Body of pancreas (tissue), 4 donors: ENCODE results near the gene SLC5A10. TPM values are rescaled to one million over a fixed set of nuclear protein-coding genes. Genes with fewer than 3 reads are reported as not detected.
A peak's percentile ranks its signal among the peaks of the same experiment; 100 is the strongest.

Source experiments
- ATAC-seq: fragments of 150-250 bp; one replicate; pipeline ENCODE4 v1.9.1; 2016
- DNase-seq, 4 donors: peaks; one replicate each; pipeline ENCODE4 v3.0.0-alpha.2; 2019
- H3K27ac ChIP-seq, 4 donors: fragments of 200-600 bp; sonication (generic); 1 replicate in 3 of 4; 2 replicates in 1 of 4; pipeline versions ENCODE4 v1.5.1 to v1.6.1; 2016 to 2019; ENCODE audit warnings: mild to moderate bottlenecking in 1 of 4, mixed read lengths in 1 of 4, moderate library complexity in 1 of 4
- H3K27me3 ChIP-seq, 2 donors: fragments of 200-600 bp; sonication (generic); one replicate each; pipeline ENCODE4 v1.6.0; 2016; ENCODE audit warnings: mild to moderate bottlenecking in 1 of 2
- H3K36me3 ChIP-seq, 2 donors: fragments of 200-600 bp; sonication (generic); replicated peaks in 1 of 2; 2 replicates each; pipeline ENCODE4 v1.5.1; 2016; ENCODE audit warnings: low read depth in 2 of 2; ENCODE audit not compliant: insufficient read depth in 1 of 2
- H3K4me1 ChIP-seq: fragments of 200-600 bp; sonication (generic); one replicate; pipeline ENCODE4 v1.6.0; 2016
- H3K4me3 ChIP-seq, 2 donors: fragments of 200-600 bp; sonication (generic); 1 replicate in 1 of 2; 2 replicates in 1 of 2; pipeline ENCODE4 v1.5.1; 2016 to 2019
- H3K9me3 ChIP-seq, 3 donors: fragments of 200-600 bp; sonication (generic); 1 replicate in 2 of 3; 2 replicates in 1 of 3; pipeline ENCODE4 v1.5.1; 2016
- POLR2A ChIP-seq, 3 donors: fragments of 450-650 bp; IDR thresholded peaks; one replicate each; pipeline ENCODE4 v1.6.1; 2016; ENCODE audit warnings: antibody characterized with exemption in 3 of 3, mild to moderate bottlenecking in 2 of 3
- WGBS, 2 donors: methylation state at CpG; one replicate each; pipeline ENCODE4 v1.1.5; 2017; 5-methylcytosine and 5-hydroxymethylcytosine counted together
- intact Hi-C: fragments of 100-400 bp; cut with DNase I; formaldehyde crosslinking; loops from one replicate; pipeline ENCODE4 v1.15.1; 2023
- total RNA-seq, 2 donors: library from RNA; depleted of rRNA; stranded (reverse); fragments of >200 nt; gene quantifications; one replicate each; pipeline ENCODE4 v1.1.0, GENCODE V29; 2016
- TF ChIP-seq, protein P1 (sequence below), 7 experiments: fragments of 450-650 bp in 4 of 7; fragments of 200-600 bp in 3 of 7; sonication (generic) in 3 of 7; IDR thresholded peaks; one replicate each; pipeline ENCODE4 v1.5.1; 2016 to 2019; ENCODE audit warnings: antibody characterized with exemption in 7 of 7

The SLC5A10 gene
- total RNA-seq, 2 donors from 2014 or later = not detected

DNA sequence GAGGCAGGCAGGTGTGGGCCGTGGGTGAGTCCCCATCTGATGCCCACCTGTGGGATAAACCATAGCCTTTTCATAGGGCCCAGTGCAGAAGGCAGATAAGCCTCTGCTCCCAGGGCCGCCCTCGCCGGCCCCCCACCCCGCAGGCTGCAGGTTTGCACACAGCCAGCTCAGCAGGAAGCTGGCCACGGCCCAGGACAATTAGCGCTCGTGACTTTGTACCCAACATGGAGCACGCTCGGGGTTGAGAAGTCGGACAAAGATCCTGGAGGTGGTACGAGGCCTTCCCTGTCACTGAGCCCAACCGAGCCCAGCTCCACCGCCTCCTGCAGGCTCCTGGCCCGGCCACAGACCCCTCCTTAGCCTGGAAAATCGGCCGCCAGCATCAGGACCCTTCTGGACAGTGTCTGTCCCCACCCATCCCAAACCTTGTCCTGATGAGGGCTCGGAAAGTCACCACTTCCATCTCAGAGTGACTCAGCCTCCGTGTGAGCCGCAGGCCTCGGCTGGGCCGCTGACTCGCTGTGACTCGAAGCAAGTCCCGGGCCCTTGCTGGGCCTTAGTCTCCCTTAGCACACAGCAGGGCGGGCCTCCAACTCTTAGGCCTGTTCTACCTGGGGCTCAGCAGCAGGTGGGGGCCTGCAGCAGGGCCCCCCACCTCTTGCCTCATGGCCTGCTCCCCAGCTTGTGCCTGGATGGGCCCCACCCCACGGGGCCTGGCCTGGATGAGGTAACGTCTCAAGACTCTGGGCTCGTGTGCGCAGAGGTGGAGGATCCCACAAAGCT is 29.9 kb downstream of the SLC5A10 start:
- DNase-seq = peak; percentile 64 to 85 (median 82)
- peak; percentile 84 for ATAC-seq
- no peaks in the 10 kb centered on the region for H3K27me3 ChIP-seq

DNA sequence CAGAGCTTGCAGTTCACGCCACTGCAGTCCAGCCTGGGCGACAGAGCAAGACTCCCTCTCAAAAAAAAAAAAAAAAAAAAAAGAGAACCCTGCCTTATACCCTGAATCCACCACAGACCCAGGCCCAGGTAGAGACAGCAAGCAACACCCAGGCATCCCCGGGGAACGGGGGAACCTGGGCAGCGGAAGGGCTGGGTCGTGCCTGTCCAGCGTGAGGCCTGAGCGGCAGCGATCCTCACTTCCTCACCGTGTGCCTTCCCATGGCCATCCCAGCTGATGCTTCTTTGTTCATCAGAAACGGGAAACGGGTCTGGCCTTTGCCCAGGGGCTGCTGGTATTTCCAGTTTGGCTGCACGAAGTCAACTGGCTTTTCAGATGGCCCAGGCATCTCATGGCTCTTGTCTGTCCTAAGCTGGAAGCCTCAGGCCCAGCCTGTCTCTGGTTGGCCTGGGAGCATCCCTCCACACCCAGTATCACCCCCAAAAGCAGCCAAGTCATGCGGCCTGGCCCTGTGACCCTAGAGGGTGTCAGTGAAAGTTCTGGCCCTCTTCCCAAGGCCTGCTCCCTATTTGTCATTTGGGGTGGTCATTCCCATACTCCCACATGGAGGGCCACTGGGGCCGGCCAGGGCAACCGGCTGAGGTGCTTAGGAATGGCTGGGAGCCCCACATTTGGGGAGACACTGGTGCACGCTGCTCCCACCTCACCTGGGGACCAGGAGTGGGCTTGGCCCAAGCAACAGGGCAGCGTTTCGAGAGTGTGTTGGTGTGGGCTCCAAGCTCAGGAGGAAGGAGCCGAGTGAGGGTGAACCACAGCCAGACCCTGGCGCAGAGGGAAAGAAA is 32.5 kb downstream of the SLC5A10 start:
- Histone ChIP-seq H3K36me3 (no peaks in the 10 kb centered on the region), H3K4me1 (peaks cover 54% of the 10 kb centered on the region), H3K27me3 (no peaks in the 10 kb centered on the region), H3K4me3 (no peak overlapping the region), H3K27ac (peak overlapping the region in 3 of 4 donors; percentile 69 to 76 (median 74)), H3K9me3 (no peaks in the 10 kb centered on the region)
- intact Hi-C loops = no loop called here
- no peak for TF ChIP-seq POLR2A (IDR thresholded peaks at IDR 0.05)
- TF ChIP-seq, protein P1, sequence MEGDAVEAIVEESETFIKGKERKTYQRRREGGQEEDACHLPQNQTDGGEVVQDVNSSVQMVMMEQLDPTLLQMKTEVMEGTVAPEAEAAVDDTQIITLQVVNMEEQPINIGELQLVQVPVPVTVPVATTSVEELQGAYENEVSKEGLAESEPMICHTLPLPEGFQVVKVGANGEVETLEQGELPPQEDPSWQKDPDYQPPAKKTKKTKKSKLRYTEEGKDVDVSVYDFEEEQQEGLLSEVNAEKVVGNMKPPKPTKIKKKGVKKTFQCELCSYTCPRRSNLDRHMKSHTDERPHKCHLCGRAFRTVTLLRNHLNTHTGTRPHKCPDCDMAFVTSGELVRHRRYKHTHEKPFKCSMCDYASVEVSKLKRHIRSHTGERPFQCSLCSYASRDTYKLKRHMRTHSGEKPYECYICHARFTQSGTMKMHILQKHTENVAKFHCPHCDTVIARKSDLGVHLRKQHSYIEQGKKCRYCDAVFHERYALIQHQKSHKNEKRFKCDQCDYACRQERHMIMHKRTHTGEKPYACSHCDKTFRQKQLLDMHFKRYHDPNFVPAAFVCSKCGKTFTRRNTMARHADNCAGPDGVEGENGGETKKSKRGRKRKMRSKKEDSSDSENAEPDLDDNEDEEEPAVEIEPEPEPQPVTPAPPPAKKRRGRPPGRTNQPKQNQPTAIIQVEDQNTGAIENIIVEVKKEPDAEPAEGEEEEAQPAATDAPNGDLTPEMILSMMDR (IDR thresholded peaks at IDR 0.05) = no peak
- WGBS, 2 donors = 81 to 93% methylated on average over 12 to 21 of the region's 21 CpGs
- ATAC-seq = no peak
- DNase-seq = no peak

More for the DNA sequence above, 29.9 kb downstream of the SLC5A10 start:
- 55 to 75% methylated on average over 10 to 29 of the region's 30 CpGs for WGBS, 2 donors
- intact Hi-C loops = no loop called here
- no peak for TF ChIP-seq POLR2A (IDR thresholded peaks at IDR 0.05)
- H3K9me3 ChIP-seq = no peaks in the 10 kb centered on the region
- peaks cover 35% of the 10 kb centered on the region for H3K4me1 ChIP-seq
- H3K4me3 ChIP-seq = no peak overlapping the region
- H3K36me3 ChIP-seq = peaks cover 0 to 9% of the 10 kb centered on the region in 2 donors
- peak overlapping the region; percentile 55 to 83 (median 80) for H3K27ac ChIP-seq

DNA sequence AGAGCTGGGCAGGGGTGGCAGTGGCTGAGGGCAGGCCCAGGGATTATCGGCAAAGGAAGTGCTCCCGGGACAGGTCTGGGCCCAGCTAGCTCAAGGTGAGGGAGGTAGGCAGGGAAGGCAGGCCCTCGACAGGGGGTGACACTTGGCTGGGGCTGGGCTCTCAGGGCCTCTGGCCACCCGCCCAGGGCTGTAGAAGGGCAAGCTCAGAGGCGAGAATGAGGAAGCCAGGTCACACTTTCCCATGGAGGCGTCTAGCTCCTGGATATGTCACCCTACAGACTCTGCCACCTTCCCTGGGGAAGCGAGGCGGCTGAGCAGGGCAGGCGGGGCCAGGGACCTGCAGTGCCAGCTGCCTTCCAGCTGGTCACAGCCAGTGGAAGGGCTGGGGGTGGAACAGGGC is 33.5 kb downstream of the SLC5A10 start:
- intact Hi-C loops = no loop called here
- WGBS, 2 donors = 55 to 74% methylated on average over 5 to 9 of the region's 9 CpGs
- DNase-seq = peak; percentile 49 to 67 (median 58)

DNA sequence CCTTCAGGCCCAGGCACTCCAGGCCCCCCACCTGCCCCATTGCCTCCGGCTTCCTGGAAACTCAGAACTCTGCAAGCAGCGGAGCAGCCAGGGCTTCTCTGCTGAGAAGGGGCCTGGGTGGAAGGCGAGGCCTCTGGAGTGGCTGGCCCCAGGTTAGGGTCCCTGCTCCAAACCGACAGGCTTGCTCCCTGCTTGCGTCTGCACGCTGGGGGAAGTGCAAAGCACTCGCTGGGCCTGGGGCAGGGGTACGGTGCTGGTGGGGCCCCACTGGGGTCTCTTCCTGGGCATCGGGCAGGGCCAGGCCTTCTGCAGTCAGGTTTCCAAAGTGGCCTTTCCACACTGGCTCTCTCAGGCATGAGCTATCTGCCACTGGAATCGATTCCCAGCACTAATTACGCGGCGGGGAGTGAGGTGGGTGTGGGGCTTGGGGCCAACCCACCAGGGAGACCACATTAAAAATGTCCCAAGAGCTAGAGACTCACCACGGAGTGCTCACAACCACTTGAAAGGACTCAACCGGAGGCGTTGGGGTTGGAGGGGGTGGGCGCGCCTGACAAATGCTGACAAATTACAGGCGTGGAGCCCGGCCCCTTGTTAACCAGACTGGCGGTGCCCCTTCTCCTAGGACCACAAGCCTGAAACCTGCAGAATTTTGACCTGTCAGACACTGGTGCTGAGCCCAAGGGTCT is 34.7 kb downstream of the SLC5A10 start:
- DNase-seq = no peak
- Histone ChIP-seq H3K4me1 (peaks cover 43% of the 10 kb centered on the region), H3K27ac (peak overlapping the region in 3 of 4 donors; percentile 69 to 76 (median 74)), H3K9me3 (no peaks in the 10 kb centered on the region), H3K36me3 (no peaks in the 10 kb centered on the region), H3K27me3 (no peaks in the 10 kb centered on the region), H3K4me3 (no peak overlapping the region)
- WGBS, 2 donors = 84 to 91% methylated on average over 16 to 21 of the region's 21 CpGs
- TF ChIP-seq POLR2A (IDR thresholded peaks at IDR 0.05) = no peak
- TF ChIP-seq, protein P1 (IDR thresholded peaks at IDR 0.05) = no peak
- ATAC-seq = no peak
- intact Hi-C loops = no loop called here

More for the DNA sequence above, 33.5 kb downstream of the SLC5A10 start:
- no peaks in the 10 kb centered on the region for H3K36me3 ChIP-seq
- ATAC-seq = peak; percentile 33
- peaks cover 55% of the 10 kb centered on the region for H3K4me1 ChIP-seq
- no peak overlapping the region for H3K4me3 ChIP-seq
- H3K9me3 ChIP-seq = no peaks in the 10 kb centered on the region
- H3K27me3 ChIP-seq = no peaks in the 10 kb centered on the region
- H3K27ac ChIP-seq = peak overlapping the region; percentile 45 to 76 (median 72)
- no peak for TF ChIP-seq POLR2A (IDR thresholded peaks at IDR 0.05)
- TF ChIP-seq, protein P1 (IDR thresholded peaks at IDR 0.05) = no peak

DNA sequence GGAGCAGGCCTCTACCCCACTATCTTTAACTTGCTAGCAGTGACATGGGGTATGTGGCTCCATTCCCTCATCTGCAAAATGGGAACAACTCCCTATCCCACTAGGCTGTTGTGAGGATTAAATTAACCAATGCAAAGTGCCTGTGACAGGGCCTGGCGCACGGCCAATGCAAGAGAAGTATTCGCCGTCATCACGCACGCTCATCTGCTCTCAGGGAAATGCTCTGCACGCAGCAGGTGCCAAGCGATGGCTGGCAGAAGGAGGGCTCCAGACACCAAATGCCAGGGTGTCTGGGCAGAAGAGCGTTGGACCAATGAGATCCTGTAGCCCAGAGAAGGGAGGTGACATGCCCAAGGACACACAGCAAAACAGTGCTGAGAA is 35.3 kb downstream of the SLC5A10 start:
- Histone ChIP-seq H3K4me3 (no peak overlapping the region), H3K4me1 (peaks cover 38% of the 10 kb centered on the region), H3K27me3 (no peaks in the 10 kb centered on the region), H3K9me3 (no peaks in the 10 kb centered on the region), H3K36me3 (no peaks in the 10 kb centered on the region), H3K27ac (peak overlapping the region in 1 of 4 donors; percentile 76)
- DNase-seq (no peak), ATAC-seq (no peak)
- 84 to 87% methylated on average over 9 of the region's 9 CpGs for WGBS, 2 donors
- intact Hi-C loops = no loop called here
- no peak for TF ChIP-seq POLR2A (IDR thresholded peaks at IDR 0.05)
- TF ChIP-seq, protein P1 (IDR thresholded peaks at IDR 0.05) = no peak
